HK-2 (cell line): ENCODE results near the gene MAGED2.
"Not testable (repeated sequence)": the region's sequence is repeated elsewhere in the genome, so short reads cannot be mapped to it uniquely, and the experiment has no call there.

Experiments
- DNase-seq: peaks from one replicate; pipeline ENCODE4 v3.0.0-alpha.2; 2018; ENCODE audit not compliant: unreplicated experiment

MAGED2 gene

GRCh38 chrX:54807524-54808108 is at the start of gene MAGED2:
Gene MAGED2 (plus strand): TSS chrX:54807745. CDS start chrX:54809332, 1,587 bp downstream.
- no peak for DNase-seq

- no peak for DNase-seq
Observed at GRCh38 chrX:54758114-54759055, 49.2 kb upstream of the MAGED2 start.

- DNase-seq: not testable (repeated sequence)
Observed at GRCh38 chrX:54774391-54775094, 33.0 kb upstream of the MAGED2 start.

GRCh38 chrX:54776061-54776460 is 31.5 kb upstream of the MAGED2 start:
- no peak for DNase-seq

GRCh38 chrX:54776987-54777672 is 30.4 kb upstream of the MAGED2 start:
- DNase-seq: no peak

GRCh38 chrX:54785901-54786300 is 21.6 kb upstream of the MAGED2 start:
- no peak for DNase-seq

- DNase-seq: peak; percentile 23
Observed at GRCh38 chrX:54786967-54787366, 20.6 kb upstream of the MAGED2 start.

- DNase-seq: no peak
Observed at GRCh38 chrX:54788446-54788845, 19.1 kb upstream of the MAGED2 start.

- not testable (repeated sequence) for DNase-seq
Observed at GRCh38 chrX:54789405-54789804, 18.1 kb upstream of the MAGED2 start.

GRCh38 chrX:54794028-54794427 is 13.5 kb upstream of the MAGED2 start:
- DNase-seq: no peak

- DNase-seq: no peak
Observed at GRCh38 chrX:54794795-54795194, 12.8 kb upstream of the MAGED2 start.

- no peak for DNase-seq
Observed at GRCh38 chrX:54798137-54798536, 9.4 kb upstream of the MAGED2 start, which contains the start of gene ITIH6. Gene ITIH6 (minus strand): TSS chrX:54798255. CDS start chrX:54798210, 45 bp downstream.

GRCh38 chrX:54799046-54799445 is 8.5 kb upstream of the MAGED2 start:
- DNase-seq: no peak

- DNase-seq: peak; percentile 52
Observed at GRCh38 chrX:54808109-54808604, 612 bp downstream of the MAGED2 start.

GRCh38 chrX:54808605-54809483 is 1.3 kb downstream of the MAGED2 start:
- peak; percentile 96 for DNase-seq

- DNase-seq: no peak
Observed at GRCh38 chrX:54810532-54810931, 3.0 kb downstream of the MAGED2 start.

- DNase-seq: no peak
Observed at GRCh38 chrX:54811301-54811885, 3.8 kb downstream of the MAGED2 start.

GRCh38 chrX:54812306-54812705 is 4.8 kb downstream of the MAGED2 start:
- DNase-seq: no peak

GRCh38 chrX:54817220-54817820 is 9.8 kb downstream of the MAGED2 start:
- no peak for DNase-seq

GRCh38 chrX:54818221-54818620 is 10.7 kb downstream of the MAGED2 start:
- DNase-seq: no peak
